NCI-H2227 treated with DMSO at 0.1 percent for 48 hours (cell line): ENCODE data around the gene PPP6R2.

Source experiments
- DNase-seq: peaks from one replicate; lab custom pipeline; 2025; lab: John Stamatoyannopoulos, UW

Gene PPP6R2, protein sequence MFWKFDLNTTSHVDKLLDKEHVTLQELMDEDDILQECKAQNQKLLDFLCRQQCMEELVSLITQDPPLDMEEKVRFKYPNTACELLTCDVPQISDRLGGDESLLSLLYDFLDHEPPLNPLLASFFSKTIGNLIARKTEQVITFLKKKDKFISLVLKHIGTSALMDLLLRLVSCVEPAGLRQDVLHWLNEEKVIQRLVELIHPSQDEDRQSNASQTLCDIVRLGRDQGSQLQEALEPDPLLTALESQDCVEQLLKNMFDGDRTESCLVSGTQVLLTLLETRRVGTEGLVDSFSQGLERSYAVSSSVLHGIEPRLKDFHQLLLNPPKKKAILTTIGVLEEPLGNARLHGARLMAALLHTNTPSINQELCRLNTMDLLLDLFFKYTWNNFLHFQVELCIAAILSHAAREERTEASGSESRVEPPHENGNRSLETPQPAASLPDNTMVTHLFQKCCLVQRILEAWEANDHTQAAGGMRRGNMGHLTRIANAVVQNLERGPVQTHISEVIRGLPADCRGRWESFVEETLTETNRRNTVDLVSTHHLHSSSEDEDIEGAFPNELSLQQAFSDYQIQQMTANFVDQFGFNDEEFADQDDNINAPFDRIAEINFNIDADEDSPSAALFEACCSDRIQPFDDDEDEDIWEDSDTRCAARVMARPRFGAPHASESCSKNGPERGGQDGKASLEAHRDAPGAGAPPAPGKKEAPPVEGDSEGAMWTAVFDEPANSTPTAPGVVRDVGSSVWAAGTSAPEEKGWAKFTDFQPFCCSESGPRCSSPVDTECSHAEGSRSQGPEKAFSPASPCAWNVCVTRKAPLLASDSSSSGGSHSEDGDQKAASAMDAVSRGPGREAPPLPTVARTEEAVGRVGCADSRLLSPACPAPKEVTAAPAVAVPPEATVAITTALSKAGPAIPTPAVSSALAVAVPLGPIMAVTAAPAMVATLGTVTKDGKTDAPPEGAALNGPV

DNA sequence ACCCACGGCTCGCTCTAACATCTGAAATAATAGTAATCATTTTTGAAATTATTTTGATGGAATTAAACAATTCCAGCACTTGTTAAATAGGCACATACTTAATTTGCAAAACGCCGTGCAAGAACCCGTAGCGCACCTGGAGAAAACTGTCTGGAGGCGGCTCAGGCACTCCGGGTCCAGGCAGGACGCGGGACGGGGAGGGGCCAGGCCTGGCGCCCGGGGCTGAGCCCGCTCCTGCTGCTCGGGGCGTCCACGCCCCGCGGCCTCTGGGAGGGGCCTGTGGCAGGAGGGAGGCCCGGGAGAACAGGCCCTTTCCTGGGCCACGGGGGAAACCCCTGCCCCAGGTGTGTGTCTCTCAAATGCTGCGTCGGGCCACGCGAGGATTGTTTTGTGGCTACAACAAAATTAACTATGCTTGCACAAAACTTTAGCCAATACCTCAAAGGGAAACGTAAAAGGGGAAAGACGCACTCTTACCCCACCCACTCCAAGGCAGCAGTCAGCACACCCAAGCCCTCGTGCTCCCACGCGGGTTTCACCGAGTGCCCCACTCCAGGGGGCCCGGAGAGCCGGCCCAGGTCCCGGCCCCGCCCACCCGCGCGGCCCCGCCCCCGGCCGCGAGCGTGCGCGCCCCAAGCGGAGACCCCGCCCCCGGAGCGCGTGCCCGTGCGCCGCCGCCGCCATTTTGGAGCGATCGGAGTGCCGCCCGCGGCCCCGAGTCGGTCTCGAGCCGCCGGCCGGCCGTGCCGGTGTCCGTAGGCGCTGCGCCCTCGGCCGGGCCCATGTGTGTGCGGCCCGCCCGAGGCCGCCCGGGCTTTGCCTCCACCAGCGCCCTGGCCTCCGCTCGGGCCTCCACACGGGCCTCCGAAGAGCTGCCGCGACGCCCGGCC is at the start of gene PPP6R2:
Gene PPP6R2 (plus strand): TSS at position 677 of the 890 bp plus-strand sequence. CDS start 50,582 bp downstream, outside the sequence.
- DNase-seq: peak; percentile 44

DNA sequence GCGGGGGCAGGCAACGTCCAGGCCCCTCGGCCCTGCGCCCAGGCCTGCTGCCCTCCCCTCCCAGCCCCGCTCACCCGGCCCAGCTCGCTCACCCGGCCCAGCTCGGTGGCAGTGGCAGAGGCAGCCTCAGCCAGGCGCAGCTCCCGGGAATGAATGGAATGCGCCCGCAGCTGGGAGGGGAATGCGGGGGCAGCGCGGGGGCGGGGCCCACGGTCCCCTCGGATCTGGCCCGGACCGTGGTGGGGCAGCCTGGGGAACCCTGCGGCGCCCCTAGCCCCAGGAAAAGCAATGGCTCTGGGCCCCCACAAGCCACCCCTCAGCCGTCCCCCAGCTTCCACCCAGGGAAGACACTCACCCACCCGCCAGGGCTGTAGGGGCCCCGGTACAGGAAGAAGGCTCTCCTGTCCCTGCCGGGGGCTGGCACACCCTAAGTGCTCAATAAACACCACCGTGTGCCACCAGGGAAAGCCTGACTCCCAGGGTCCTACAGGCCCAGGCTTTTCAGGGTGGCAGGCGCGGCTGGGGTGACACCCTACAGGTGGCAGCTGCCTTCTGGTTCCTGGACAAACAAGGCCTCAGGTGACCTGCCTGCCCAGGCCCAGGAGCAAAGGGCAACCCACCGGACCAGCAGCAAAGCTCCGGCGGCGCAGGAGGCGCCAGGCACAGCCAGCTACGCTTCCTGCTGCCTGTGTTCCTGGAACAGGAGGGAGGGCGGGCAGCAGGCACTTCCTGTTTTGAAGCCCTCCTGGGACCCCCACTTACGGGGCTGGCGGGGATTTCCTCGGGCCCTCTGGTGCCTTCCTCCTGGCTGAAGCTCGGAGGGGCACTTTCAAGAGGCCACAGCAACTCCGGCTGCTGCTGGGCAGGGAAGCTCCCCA is 49.4 kb upstream of the PPP6R2 start:
- DNase-seq: no peak

DNA sequence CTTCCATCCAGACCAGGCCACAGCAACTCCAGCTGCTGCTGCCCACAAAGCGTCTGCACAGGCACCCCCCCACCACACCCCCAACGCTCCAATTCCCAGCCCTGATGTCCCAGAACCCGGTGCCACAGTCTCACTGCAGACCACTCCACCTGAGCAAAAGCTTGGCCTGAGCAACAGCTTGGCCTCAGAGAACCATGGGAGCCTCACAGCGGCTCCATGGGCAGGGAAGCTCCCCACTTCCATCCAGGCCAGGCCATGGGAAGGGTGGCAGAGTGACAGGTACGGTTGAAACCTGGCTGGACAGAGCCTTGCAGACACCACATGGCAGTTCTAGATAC is 48.8 kb upstream of the PPP6R2 start:
- no peak for DNase-seq

DNA sequence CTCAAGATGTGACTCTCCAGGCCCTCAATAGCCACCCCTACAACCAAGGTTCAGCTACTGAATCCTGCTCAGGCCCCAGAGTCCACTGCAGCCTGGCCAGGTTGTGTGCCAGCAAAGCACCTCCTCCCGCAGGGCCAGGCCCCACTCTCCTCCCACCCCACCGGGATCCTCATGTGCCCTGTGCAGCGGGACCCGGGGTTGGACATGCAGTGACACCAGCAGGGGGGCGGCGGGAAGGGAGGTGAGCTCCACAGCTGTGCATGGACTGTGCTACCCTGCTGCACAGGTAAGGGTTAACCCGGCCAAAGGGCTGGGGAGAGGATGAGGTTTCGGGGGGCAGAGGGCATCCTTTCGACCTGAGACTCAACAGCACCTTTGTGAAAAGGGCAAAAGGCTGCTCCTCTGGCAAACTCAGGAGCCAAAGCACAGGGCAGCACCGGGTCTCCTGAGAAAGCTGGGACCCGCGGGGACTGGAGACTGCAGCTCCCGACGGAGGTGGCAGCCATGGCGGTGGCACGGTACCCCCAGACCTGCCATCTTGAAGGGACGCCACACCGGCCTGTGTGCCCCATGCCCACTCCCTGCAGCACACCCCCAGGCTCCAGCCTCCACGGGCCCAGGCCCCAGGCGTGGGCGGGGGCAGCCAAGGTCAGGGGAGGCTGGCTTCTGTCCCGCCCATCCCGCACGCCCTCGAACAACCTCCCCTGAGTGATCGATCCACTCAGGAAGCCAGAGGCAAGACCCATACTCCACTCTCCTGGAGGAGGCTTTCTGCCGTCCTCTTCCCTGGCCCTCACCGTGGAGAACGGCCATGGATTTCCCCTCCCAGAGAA is 46.3 kb upstream of the PPP6R2 start:
- DNase-seq: no peak

DNA sequence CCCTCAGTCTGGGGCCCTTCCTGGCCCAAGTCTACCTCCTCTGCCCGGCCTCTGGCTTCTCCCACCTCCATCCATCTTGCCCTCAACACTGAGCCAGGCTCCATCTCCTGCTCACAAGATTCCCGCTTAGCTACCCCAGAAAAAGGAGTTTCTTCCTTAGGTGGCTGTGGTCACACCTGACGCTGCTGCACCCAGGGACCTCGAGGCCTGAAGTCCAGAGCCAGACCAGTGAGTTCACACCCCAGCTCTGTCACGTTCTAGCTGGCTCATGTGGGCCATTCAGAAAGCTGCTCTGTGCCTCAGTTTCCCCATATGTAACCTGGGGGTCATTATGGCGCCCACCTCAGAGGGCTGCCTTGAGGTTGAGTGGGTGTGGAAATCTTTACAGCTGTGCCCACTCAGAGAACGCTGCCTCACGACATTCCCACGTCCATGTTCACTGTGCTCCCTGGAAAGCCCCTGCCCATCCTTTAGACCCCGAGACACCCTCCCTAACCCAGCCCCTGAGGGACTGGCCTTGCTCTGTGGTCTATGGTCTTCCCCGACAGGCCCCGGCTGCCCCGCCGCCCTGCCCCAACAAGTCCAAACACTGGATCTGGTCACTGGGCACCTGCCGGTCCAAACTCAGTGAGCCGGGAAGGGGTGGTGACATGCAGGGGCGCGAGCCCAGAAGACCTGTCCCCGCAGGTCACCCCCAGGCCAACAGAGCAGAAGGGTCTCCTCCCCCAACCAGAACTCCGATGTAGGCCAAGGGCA is 45.4 kb upstream of the PPP6R2 start:
- DNase-seq: no peak

DNA sequence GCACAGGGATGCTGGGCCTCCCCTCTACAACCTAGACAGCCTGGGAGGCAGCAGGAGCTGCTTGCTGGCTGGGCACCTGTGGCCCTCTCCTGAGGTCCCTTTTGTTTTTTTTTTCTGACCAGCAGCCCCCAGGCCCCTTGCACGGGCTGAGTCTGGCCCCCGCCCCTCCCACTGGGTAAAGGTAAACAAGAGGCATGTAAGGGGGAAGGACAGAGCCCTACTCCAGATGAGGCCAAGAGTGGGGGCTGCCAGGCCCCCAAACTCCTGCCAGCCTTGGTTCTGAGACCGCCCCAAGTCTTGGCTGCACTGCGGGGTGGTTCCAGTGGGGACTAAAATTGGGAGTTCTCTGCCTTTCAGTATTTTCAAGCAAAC is 44.9 kb upstream of the PPP6R2 start:
- no peak for DNase-seq

DNA sequence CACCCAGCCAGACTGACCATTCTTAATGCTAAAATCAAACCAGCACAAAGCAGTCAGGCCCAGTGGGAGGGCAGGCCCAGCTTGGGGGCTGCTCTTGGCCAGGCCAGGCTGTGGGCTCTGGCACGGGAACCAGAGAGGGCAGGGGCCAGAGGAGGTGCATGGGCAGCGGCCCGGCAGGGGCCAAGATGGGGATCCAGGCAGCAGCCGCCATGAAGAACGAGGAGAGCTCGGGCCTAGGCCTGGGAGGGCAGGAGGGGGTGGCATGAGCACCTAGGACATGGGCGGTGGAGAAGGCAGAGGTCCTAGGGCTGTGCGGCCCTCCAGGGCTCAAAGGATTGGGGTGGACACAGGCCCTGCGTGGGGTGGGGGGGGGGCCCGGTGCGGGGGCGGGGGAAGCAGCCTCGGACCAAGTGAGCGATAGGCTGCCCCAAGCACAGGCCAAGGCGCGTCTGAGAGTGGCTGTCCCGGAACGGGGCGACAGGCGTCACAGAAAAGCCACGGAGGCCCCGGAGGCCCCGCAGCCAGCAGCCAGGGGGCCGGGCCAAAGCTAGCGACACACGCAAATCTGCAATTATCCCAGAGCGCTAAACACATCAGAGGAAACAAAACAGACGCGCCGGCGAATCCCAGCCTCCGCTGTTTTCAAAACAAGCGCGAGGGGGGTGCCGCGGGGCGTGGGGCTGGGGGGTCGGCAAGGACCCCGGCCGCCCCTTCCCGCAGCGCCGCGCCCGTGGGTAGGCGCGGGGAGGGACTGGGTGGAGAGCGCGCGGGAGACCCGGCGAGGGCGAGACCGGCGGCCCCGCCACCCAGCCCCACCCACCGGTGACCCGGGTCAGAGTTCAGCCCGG is 44.0 kb upstream of the PPP6R2 start:
- peak; percentile 11 for DNase-seq

DNA sequence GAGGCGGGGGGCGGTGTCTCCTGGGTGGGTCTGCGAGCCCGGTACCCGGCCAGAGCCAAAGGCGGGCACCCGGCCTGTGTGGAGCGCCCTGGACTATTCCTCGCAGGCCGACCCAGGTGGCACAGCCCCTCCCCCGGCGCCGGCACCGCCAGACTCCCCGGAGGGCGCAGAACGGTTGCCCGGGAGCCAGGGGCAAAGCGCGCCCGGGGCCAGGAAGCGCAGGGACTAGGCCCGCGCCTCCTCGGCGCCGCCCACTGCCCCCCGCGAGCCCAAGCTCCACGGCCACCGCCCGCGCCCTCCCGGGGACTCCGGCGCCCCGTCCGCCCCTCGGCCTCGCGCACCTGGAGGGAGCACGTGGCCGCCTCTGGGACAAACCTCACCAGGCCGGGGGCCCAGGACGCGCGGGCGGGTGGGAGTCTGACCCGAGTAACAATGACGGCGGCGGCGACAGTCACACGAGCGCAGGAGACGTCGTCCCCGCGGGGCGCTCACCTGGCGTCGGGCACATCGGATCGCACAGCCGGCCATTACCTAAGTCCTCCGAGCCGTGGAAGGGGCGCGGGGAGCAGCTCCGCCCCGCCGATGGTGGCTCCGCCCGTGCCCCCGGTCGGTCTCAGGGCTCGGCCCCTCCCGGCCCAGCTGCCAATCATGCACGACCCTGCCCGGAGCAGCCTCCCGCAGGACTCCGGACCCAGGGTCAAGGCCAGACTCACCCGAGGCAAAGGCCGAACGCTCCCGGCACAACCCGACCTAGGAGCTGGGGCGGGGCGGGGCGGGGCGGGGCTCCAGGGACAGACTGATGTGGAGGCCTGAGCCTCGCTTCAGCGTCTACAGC is 43.1 kb upstream of the PPP6R2 start:
- DNase-seq: no peak

DNA sequence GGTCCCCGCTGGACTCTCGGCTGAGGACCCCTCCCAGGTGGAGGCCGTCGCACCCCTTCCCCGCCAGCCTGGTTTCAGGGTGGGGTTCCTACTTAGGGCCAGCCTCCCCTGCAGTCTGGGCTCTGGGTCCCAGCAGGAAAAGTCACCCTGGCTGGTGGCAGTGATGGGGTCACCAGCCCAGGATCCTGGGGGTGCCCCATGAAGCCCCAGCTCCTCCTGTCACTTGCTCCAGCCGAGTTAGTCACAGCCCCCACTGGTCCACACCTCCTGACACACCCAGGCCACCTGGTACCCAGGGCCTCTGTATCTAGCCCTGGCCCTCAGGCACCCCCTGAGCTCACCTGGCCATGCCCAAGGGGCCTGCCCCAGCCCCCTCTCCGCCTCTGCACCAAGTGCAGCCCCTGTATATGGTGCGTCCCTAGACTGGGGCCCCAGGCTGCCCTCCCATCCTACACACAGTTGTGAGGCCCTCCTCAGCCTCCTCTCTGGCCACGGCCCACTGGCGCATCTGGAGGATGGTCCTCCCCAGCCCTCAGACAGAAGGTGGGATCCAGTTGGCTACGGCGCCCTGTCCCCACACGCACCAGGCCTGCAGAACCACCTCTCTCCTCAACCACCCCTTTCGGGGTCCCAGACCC is 42.4 kb upstream of the PPP6R2 start:
- no peak for DNase-seq

DNA sequence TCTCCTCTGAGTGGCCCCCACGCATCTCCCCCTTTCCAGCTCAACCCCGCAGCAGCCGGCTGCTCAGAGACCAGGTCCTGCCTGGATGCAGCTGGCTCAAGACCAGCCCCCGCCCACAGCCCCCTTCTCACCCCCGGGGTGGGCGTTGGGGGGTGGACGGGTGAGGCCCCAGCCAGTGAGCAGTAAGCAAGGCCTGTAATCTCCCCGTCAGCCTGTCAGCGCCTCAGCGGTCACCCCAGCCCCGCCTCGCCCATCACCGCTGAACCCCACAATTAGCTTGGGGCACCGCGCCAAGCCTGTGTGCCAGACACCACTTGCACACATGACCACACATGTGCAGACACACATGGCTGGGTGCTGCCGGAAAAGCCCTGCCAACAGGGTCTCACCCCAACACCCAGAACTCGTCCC is 41.5 kb upstream of the PPP6R2 start:
- peak; percentile 50 for DNase-seq

DNA sequence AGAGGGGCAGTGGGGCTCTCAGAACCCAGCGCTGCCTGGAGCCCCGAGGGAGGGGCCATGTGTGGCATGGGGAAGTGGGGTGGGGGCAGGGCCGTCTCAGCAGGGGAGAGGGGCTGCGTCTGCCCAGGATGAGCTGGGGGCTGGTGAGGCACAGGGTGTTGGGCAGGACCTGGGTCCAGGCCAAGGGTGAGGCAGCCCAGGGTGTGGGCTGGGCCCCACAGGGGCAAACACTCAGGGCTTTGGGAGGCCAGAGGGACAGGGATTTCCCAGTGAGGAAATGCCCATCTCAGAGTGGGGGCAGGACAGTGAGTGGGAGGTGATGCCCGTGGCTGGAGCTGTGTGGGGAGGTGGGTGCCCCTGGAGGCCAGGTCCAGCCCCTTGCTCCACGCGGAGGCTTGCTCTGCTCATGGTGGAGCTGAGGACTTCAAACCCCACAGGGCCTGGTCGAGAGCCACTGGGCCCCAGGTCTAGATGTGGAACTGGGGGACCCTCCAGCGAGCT is 41.0 kb upstream of the PPP6R2 start:
- DNase-seq: no peak

DNA sequence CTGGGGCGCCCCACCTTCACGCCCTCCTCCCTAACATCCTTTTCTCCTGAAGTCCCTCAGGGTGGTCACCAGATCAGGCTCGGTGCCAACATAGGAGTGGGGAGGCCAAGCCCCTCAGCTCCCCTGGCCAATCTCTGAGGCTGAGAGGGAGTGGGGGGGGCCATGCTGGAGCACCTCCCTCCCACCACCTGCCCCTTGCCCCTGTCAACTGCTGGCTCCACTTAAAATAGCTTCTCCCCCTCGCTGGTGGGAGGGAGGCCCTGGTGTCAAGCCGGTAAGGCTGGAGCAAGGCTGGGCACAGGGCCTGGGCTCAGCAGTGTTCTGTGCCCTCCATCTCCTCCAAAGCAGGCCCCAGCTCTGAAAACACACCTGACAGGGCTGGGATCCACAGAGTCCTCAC is 40.6 kb upstream of the PPP6R2 start:
- DNase-seq: no peak

DNA sequence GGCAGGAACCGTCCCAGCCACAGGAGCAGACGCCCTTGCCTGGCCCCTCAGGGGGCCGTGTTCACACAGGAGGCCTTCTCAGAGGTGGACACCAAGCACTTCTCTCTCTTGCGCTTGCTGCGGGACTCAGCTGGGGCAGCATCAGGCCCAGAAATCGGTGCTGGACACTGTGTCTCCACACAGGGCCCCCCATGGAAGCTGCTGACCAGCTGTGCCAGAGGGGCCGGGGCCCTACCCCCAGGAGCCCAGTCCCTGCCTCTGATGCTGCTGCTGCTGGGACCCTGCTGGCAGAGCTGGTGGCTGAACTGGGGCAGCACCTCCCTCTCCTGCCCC is 39.6 kb upstream of the PPP6R2 start:
- no peak for DNase-seq

DNA sequence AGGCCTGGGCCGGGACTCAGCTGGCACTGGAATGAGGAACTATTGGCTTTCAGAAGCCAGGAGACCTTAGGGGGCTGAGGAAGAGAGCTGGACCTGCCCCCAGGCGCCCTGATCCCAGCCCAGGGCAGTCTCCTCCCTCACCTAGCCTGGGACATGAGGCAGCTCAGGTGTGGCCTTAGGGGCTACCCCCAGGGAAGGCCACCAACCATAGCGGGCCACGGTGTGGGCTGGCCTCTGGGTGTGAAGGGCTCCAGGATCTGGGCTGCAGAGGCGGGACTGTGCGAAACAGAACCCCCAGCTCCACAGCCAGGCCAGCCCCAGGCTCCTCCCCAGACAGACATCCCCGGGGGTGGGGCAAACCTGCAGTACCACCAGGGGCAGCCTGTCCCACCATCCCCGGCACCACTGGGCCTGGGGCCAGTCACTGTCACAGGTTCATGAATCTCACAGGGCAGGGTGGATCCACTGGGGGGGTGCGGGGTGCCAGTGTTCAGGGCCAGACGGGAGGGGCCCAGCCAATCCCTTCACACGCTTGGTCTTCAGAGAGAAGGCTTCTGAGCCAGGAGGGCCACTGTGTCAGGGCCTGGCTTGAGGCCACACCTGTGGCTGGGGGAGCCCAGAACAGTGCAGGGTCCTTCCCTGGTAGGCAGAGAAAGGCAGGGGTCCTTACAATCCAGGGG is 39.1 kb upstream of the PPP6R2 start:
- no peak for DNase-seq

DNA sequence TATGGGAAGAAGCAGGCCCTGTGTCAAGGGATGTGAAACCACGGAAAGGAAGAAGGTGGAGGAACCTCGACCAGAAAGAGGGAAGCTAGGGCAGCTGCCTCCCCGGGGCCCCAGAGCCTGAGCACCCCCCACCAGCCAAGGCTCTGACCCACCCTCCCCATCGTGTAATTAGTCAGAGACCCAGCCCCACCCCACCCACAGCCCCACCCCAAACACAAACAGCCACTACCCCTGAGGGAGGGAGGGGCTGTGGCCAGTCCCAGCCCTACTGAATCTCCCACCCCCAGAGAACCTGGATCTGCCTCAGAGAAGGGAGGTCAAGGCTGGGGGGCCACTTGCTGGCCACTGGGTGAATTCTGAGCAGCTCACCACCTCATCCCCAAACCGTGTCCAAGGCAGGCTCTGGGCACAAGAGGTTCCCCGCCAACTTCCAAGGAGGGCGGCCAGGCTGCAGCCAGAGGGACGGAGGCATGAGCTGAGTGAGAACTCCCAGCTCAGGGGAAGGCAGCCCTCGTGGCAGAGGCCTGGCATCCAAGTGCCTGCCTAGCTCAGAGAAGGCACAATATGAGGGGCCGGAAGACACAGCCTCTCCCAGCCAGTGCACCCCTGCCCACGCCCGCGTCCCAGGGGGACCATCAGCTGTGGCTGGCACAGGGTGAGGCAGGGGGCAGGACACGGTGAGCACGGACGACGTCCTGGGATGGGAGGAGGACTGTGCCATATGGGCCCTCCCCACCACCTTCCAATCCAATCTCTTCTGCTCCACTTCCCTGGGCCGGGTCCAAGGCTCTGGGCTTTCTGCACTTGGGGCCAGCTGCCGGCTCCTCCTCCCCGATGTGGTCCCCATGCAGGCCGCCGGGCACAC is 38.4 kb upstream of the PPP6R2 start:
- no peak for DNase-seq
